ENCODE results near the gene CD46.

Gene CD46

DNA sequence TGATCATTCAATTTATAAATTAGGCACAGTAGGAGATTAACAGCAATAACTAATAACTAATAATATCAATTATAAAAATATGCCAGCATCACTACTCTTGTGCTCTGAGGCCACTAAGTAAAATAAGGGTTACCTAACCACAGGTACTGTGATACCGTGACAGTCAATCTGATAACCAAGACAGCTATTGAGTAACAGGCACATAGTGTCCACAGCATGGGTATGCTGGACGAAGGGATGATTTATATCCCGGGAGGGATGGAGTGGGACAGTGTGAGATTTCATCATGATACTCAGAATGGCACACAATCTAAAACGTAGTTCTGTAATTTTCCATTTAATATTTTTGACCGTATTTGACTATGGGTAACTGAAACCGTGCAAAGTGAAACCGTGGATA, 39.4 kb downstream of the CD46 start:
- no peak overlapping the region for H3K4me3 ChIP-seq (replicated peaks; ENCODE audit: low read depth, low read length)
- no peaks in the 10 kb centered on the region; the same call in none of the 2 replicates for H3K36me3 ChIP-seq (ENCODE audit: control insufficient read depth, insufficient read depth, low read length)
- no peaks in the 10 kb centered on the region for H3K27me3 ChIP-seq (replicated peaks; ENCODE audit: control insufficient read depth, insufficient read depth, low read length)
- DNase-seq (ENCODE audit: extremely low read depth, insufficient read length): no peak
- TF ChIP-seq, protein P1, sequence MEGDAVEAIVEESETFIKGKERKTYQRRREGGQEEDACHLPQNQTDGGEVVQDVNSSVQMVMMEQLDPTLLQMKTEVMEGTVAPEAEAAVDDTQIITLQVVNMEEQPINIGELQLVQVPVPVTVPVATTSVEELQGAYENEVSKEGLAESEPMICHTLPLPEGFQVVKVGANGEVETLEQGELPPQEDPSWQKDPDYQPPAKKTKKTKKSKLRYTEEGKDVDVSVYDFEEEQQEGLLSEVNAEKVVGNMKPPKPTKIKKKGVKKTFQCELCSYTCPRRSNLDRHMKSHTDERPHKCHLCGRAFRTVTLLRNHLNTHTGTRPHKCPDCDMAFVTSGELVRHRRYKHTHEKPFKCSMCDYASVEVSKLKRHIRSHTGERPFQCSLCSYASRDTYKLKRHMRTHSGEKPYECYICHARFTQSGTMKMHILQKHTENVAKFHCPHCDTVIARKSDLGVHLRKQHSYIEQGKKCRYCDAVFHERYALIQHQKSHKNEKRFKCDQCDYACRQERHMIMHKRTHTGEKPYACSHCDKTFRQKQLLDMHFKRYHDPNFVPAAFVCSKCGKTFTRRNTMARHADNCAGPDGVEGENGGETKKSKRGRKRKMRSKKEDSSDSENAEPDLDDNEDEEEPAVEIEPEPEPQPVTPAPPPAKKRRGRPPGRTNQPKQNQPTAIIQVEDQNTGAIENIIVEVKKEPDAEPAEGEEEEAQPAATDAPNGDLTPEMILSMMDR (IDR thresholded peaks at IDR 0.05; ENCODE audit: insufficient read depth, low read length, poor library complexity, severe bottlenecking): no peak

DNA sequence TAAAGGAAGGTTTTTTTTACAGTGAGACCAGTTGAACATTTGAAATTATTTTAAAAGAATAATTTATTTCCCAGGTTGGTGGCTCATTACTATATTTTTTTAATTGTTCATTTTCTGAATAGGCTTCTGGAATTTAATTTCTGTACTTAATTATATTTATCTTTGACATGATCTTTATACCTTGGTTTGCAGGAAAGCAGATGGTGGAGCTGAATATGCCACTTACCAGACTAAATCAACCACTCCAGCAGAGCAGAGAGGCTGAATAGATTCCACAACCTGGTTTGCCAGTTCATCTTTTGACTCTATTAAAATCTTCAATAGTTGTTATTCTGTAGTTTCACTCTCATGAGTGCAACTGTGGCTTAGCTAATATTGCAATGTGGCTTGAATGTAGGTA, 41.5 kb downstream of the CD46 start:
- TF ChIP-seq, protein P1 (IDR thresholded peaks at IDR 0.05; ENCODE audit: insufficient read depth, low read length, poor library complexity, severe bottlenecking): no peak
- no peak overlapping the region for H3K4me3 ChIP-seq (replicated peaks; ENCODE audit: low read depth, low read length)
- no peak for DNase-seq (ENCODE audit: extremely low read depth, insufficient read length)
- no peaks in the 10 kb centered on the region for H3K27me3 ChIP-seq (replicated peaks; ENCODE audit: control insufficient read depth, insufficient read depth, low read length)
- no peaks in the 10 kb centered on the region; the same call in none of the 2 replicates for H3K36me3 ChIP-seq (ENCODE audit: control insufficient read depth, insufficient read depth, low read length)

DNA sequence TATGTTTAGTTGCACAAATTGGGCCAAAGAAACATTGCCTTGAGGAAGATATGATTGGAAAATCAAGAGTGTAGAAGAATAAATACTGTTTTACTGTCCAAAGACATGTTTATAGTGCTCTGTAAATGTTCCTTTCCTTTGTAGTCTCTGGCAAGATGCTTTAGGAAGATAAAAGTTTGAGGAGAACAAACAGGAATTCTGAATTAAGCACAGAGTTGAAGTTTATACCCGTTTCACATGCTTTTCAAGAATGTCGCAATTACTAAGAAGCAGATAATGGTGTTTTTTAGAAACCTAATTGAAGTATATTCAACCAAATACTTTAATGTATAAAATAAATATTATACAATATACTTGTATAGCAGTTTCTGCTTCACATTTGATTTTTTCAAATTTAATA, 43.0 kb downstream of the CD46 start:
- H3K27me3 ChIP-seq (replicated peaks; ENCODE audit: control insufficient read depth, insufficient read depth, low read length): no peaks in the 10 kb centered on the region
- no peak overlapping the region for H3K4me3 ChIP-seq (replicated peaks; ENCODE audit: low read depth, low read length)
- DNase-seq (ENCODE audit: extremely low read depth, insufficient read length): no peak
- no peaks in the 10 kb centered on the region; the same call in none of the 2 replicates for H3K36me3 ChIP-seq (ENCODE audit: control insufficient read depth, insufficient read depth, low read length)
- TF ChIP-seq, protein P1 (IDR thresholded peaks at IDR 0.05; ENCODE audit: insufficient read depth, low read length, poor library complexity, severe bottlenecking): no peak

DNA sequence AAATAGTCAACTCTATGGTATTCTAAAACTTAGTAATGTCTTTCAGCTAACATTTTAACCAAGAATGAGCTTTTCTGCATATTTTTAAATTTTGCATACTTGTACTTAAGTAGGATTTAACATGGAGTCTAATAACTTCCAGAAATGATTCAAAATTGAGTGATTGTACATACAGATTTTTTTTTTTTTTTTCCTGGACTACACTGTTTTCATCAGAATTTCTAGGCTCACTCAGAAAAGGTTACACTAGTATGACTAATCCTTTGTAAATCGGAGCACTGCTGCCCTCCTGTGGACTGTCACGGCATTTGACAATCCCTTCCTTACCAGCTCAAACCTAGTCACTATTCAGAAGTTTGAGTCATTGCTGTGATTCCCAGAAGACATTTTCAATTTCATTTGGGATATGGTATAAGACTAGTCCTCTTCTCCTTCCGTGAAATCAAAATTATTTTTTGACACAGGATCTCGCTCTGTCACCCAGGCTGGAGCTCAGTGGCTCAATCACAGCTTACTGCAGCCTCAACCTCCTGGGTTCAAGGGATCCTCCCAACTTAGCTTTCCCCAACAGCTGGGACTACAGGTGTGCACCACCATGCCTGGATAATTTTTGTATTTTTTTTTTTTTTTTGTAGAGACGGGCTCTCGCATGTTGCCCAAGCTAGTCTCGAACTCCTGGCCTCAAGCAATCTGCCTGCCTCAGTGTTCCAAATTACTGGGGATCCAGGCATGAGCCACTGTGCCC, 45.5 kb downstream of the CD46 start:
- Histone ChIP-seq H3K36me3 (ENCODE audit: control insufficient read depth, insufficient read depth, low read length) (peaks cover 4% of the 10 kb centered on the region; the same call in 1 of the 2 replicates), H3K27me3 (replicated peaks; ENCODE audit: control insufficient read depth, insufficient read depth, low read length) (no peaks in the 10 kb centered on the region), H3K4me3 (replicated peaks; ENCODE audit: low read depth, low read length) (no peak overlapping the region)
- no peak for DNase-seq (ENCODE audit: extremely low read depth, insufficient read length)
- TF ChIP-seq, protein P1 (IDR thresholded peaks at IDR 0.05; ENCODE audit: insufficient read depth, low read length, poor library complexity, severe bottlenecking): peak; percentile 71

DNA sequence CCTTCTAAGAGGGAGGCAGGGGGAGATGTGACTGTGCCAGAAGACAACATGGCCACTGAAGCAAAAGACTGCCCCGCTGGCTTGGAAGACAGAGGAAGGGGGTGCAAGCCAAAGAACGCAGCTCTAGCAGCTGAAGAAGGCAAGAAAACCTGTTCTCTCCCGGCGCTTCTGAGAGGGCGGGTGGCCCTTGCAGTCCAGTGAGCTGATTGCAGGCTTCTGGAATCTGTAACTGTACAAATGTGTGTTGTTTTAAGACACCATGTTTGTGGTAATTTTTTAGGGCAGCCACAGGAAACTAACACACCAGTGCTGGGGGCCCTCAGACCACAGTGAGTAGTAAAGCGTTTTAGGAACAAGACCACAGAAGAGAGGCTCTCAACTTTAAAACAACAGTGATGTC, 47.0 kb downstream of the CD46 start:
- no peak for DNase-seq (ENCODE audit: extremely low read depth, insufficient read length)
- H3K36me3 ChIP-seq (ENCODE audit: control insufficient read depth, insufficient read depth, low read length): peaks cover 7% of the 10 kb centered on the region; the same call in 1 of the 2 replicates
- H3K4me3 ChIP-seq (replicated peaks; ENCODE audit: low read depth, low read length): no peak overlapping the region
- TF ChIP-seq, protein P1 (IDR thresholded peaks at IDR 0.05; ENCODE audit: insufficient read depth, low read length, poor library complexity, severe bottlenecking): no peak
- no peaks in the 10 kb centered on the region for H3K27me3 ChIP-seq (replicated peaks; ENCODE audit: control insufficient read depth, insufficient read depth, low read length)
